GM12878 (cell line): Measurements from ENCODE around the gene KRTAP12-1. TPM values are rescaled to one million over a fixed set of nuclear protein-coding genes. Genes with fewer than 3 reads are reported as not detected.

Source experiments
- ATAC-seq: fragments of 200-7000 bp; cut with Tn5 transposase; 3 replicates; pipeline ENCODE4 v1.9.1; 2020; ENCODE audit warnings: mild to moderate bottlenecking, moderate library complexity
- BruUV-seq: library from RNA; stranded (reverse); fragments of 400-500 nt; replicated peaks from 2 replicates; lab custom pipeline; 2021; lab: Mats Ljungman, UMichigan
- CTCF ChIA-PET: fragments of 300-600 bp; sonication (Branson Sonifier 250); formaldehyde crosslinking; extraction: SDS; loops from one replicate; lab custom pipeline; 2021; ENCODE audit warnings: inconsistent platforms; lab: Yijun Ruan, JAX
- POLR2A ChIA-PET: fragments of 350-600 bp; formaldehyde crosslinking; extraction: SDS; loops from one replicate; lab custom pipeline; 2021; ENCODE audit warnings: inconsistent platforms; lab: Charles Lee
- RAD21 ChIA-PET: fragments of 300-600 bp; sonication (Branson Sonifier 250); formaldehyde crosslinking; loops from one replicate; lab custom pipeline; 2023; ENCODE audit warnings: antibody characterized with exemption; ENCODE audit not compliant: unreplicated experiment; lab: Charles Lee
- SMC1A ChIA-PET: fragments of 300-600 bp; sonication (Branson Sonifier 250); formaldehyde crosslinking; loops from one replicate; lab custom pipeline; 2023; ENCODE audit not compliant: unreplicated experiment, uncharacterized antibody; lab: Charles Lee
- DNase-seq: peaks from one replicate; pipeline ENCODE4 v3.0.0-alpha.2; 2011; ENCODE audit warnings: low read depth, low spot score
- FAIRE-seq: peaks from 3 replicates; lab custom pipeline; 2011; peaks lifted over from hg19 to GRCh38; lab: Jason Lieb, UNC
- H2AFZ ChIP-seq: 2 replicates; pipeline ENCODE4 v1.6.0; 2011; ENCODE audit warnings: low read depth, low read length, control low read depth; ENCODE audit not compliant: control insufficient read depth
- H3K27ac ChIP-seq: 2 replicates; pipeline ENCODE4 v1.5.1; 2011; ENCODE audit warnings: control low read depth; ENCODE audit not compliant: control insufficient read depth, insufficient read depth
- H3K27me3 ChIP-seq, 2 experiments: replicated peaks in 1 of 2; 2 replicates each; pipeline versions ENCODE4 v1.6.0 to v1.6.1; 2011; ENCODE audit warnings: low read length in 1 of 2; ENCODE audit not compliant: control insufficient read depth in 2 of 2, insufficient read depth in 2 of 2
- H3K36me3 ChIP-seq, 2 experiments: 2 replicates each; pipeline ENCODE4 v1.5.1; 2011; ENCODE audit warnings: low read length in 1 of 2; ENCODE audit not compliant: control insufficient read depth in 2 of 2, insufficient read depth in 2 of 2
- H3K4me1 ChIP-seq: 2 replicates; pipeline ENCODE4 v1.6.1; 2011; ENCODE audit warnings: mild to moderate bottlenecking, low read length, moderate library complexity, mixed read lengths; ENCODE audit not compliant: control insufficient read depth, insufficient read depth
- H3K4me2 ChIP-seq: 2 replicates; pipeline ENCODE4 v1.6.0; 2011; ENCODE audit warnings: control low read depth; ENCODE audit not compliant: control insufficient read depth, insufficient read depth
- H3K4me3 ChIP-seq: fragments of 200-600 bp; sonication (generic); 2 replicates; pipeline ENCODE4 v1.5.1; 2016
- H3K79me2 ChIP-seq: 2 replicates; pipeline ENCODE4 v1.6.0; 2011; ENCODE audit warnings: low read length; ENCODE audit not compliant: control insufficient read depth, insufficient read depth
- H3K9ac ChIP-seq: 2 replicates; pipeline ENCODE4 v1.8.0; 2011; ENCODE audit warnings: low read length, control low read depth, mixed read lengths; ENCODE audit not compliant: control insufficient read depth, insufficient read depth
- H3K9me3 ChIP-seq: replicated peaks from 3 replicates; pipeline ENCODE4 v1.5.1; 2011; ENCODE audit warnings: mild to moderate bottlenecking, low read length; ENCODE audit not compliant: control insufficient read depth, insufficient read depth
- H4K20me1 ChIP-seq: 2 replicates; pipeline ENCODE4 v1.6.0; 2011; ENCODE audit not compliant: control insufficient read depth, insufficient read depth
- ATF7 ChIP-seq: fragments of 450-650 bp; IDR thresholded peaks from 2 replicates; pipeline ENCODE4 v1.6.1; 2016; ENCODE audit warnings: low read depth, mild to moderate bottlenecking
- CBX3 ChIP-seq: fragments of 200-600 bp; sonication (generic); IDR thresholded peaks from 2 replicates; pipeline ENCODE4 v1.6.1; 2016; ENCODE audit warnings: low read depth, borderline replicate concordance
- CREB1 ChIP-seq: IDR thresholded peaks from 2 replicates; pipeline ENCODE4 v1.6.1; 2012; ENCODE audit warnings: low read depth, mild to moderate bottlenecking, inconsistent platforms
- JUNB ChIP-seq: IDR thresholded peaks from 2 replicates; pipeline ENCODE4 v1.6.1; 2016; ENCODE audit warnings: antibody characterized with exemption, mild to moderate bottlenecking
- PAX5 ChIP-seq: IDR thresholded peaks from 2 replicates; pipeline ENCODE4 v1.6.1; 2011; ENCODE audit warnings: low read depth, low read length, borderline replicate concordance
- PRDM15 ChIP-seq: fragments of 450-650 bp; formaldehyde crosslinking; IDR thresholded peaks from 2 replicates; pipeline ENCODE4 v1.4.0; 2020; ENCODE audit warnings: mild to moderate bottlenecking, moderate library complexity
- RELB ChIP-seq: fragments of 450-650 bp; IDR thresholded peaks from 2 replicates; pipeline ENCODE4 v1.6.1; 2017; ENCODE audit warnings: low read depth, mild to moderate bottlenecking, moderate library complexity
- SMARCA5 ChIP-seq: fragments of 450-650 bp; IDR thresholded peaks from 2 replicates; pipeline ENCODE4 v1.6.1; 2017; ENCODE audit warnings: mild to moderate bottlenecking
- SMC3 ChIP-seq: IDR thresholded peaks from 2 replicates; pipeline ENCODE4 v1.6.1; 2011; ENCODE audit warnings: low read length, improper control_type of control experiment, borderline replicate concordance
- STAT1 ChIP-seq: fragments of 450-650 bp; conservative IDR thresholded peaks from 2 replicates; pipeline ENCODE4 v1.6.1; 2014; ENCODE audit warnings: antibody characterized with exemption, mild to moderate bottlenecking
- TARDBP ChIP-seq: IDR thresholded peaks from 2 replicates; pipeline ENCODE4 v1.6.1; 2016; ENCODE audit warnings: borderline replicate concordance
- YBX1 ChIP-seq: fragments of 450-650 bp; IDR thresholded peaks from 2 replicates; pipeline ENCODE4 v1.6.1; 2016; ENCODE audit warnings: antibody characterized with exemption
- ZNF274 ChIP-seq: IDR thresholded peaks from one replicate; pipeline ENCODE4 v1.8.0; 2011; ENCODE audit not compliant: insufficient read length, insufficient read depth
- WGBS: methylation state at CpG from one replicate; pipeline ENCODE4 v1.1.6; 2016; ENCODE audit warnings: low lambda C conversion rate; ENCODE audit not compliant: insufficient replicate concordance, insufficient coverage; ENCODE audit errors: missing lambda C conversion rate; 5-methylcytosine and 5-hydroxymethylcytosine counted together
- in situ Hi-C: fragments of 300-500 bp; cut with MboI; formaldehyde crosslinking; loops from 9 replicates; pipeline ENCODE4 v1.14.3; 2018; ENCODE audit warnings: mixed read lengths
- intact Hi-C: fragments of 100-400 bp; cut with micrococcal nuclease; formaldehyde crosslinking; loops from one replicate; pipeline ENCODE4 v1.14.2; 2022; ENCODE audit not compliant: unreplicated experiment
- polyA plus RNA-seq, 11 experiments: library from polyadenylated mRNA; depleted of rRNA in 4 of 11; unstranded in 6 of 11; stranded (reverse) in 5 of 11; fragments of >200 nt; fragmentation: Nextera tagmentation in 4 of 11; fragmentation: Illumina TruSeq in 1 of 11; extraction: Ambion mirVana in 4 of 11; extraction: Trizol in 1 of 11; gene quantifications; 1 replicate in 1 of 11; 2 replicates in 10 of 11; pipeline versions ENCODE4 v1.2.1 to v1.2.3, GENCODE V29; 2011 to 2016; ENCODE audit warnings: inconsistent platforms in 2 of 11, missing spikeins in 2 of 11, low read depth in 1 of 11
- total RNA-seq, 4 experiments: library from RNA; depleted of rRNA in 3 of 4; stranded (reverse); fragments of >200 nt in 3 of 4; fragmentation: Illumina TruSeq in 1 of 4; extraction: Trizol in 1 of 4; gene quantifications; 2 replicates each; pipeline versions ENCODE4 v1.2.1 to v1.2.3, GENCODE V29; 2013 to 2021

KRTAP12-1 gene
- total and polyA plus RNA-seq, 10 of the 15 experiments (the other 5 are each of a cell fraction or from before 2014, with no cell fraction given): not detected

DNA sequence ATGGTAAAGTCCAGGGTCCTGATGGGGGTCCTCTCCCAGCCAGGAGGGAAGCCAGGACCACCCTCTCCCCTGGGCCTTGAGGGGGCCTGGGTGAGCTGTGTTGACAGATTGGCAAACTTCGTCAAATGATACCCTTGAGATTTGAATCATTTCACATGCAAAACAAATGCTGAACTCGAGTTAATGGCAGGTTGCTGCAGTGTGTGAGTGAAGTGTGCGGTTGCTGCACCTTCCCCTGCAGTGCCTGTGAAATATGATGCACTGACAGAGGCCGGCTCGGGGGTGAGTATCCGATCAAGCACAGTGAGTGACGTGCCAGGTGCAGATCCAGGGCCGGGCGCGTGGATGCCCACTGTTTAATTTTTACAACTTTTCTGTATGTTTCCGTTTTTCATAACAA, 5.7 kb upstream of the KRTAP12-1 start:
- WGBS: 22% methylated on average over 11 of the region's 11 CpGs
- RAD21 ChIA-PET: no interaction called here

More for the DNA sequence above, 5.7 kb upstream of the KRTAP12-1 start:
- CTCF ChIA-PET: no interaction called here
- no peaks in the 10 kb centered on the region for H3K79me2 ChIP-seq
- H3K27ac ChIP-seq: no peak overlapping the region
- no peaks in the 10 kb centered on the region for H3K9me3 ChIP-seq
- ATAC-seq (no peak), DNase-seq (no peak)
- no peaks in the 10 kb centered on the region for H4K20me1 ChIP-seq
- no peak overlapping the region for H3K4me3 ChIP-seq
- H3K9ac ChIP-seq: no peak overlapping the region
- no peak overlapping the region for H3K4me2 ChIP-seq
- no peaks in the 10 kb centered on the region; the same call in 1 of the 2 replicates for H3K4me1 ChIP-seq
- intact Hi-C loops: no loop called here
- in situ Hi-C loops: no loop called here
- peaks cover 0 to 1% of the 10 kb centered on the region in 2 experiments; a peak in 2 of 4 replicates for H3K27me3 ChIP-seq
- BruUV-seq: no TSS peak
- SMC1A ChIA-PET: no interaction called here
- H3K36me3 ChIP-seq: no peaks in the 10 kb centered on the region
- POLR2A ChIA-PET: no interaction called here
- no peak overlapping the region for H2AFZ ChIP-seq
- TF ChIP-seq YBX1 (no peak), ATF7 (no peak), CREB1 (no peak), ZNF274 (no peak), RELB (no peak), SMC3 (no peak), PAX5 (no peak), TARDBP (no peak), JUNB (no peak), SMARCA5 (no peak), CBX3 (no peak), STAT1 (no peak), PRDM15 (CRISPR knock-in tag) (no peak)
- TF ChIP-seq, all 136 proteins: peak for 0
- no peak for FAIRE-seq
